ENCODE results near the gene NAP1L5. TPM values are rescaled to one million over a fixed set of nuclear protein-coding genes. Genes with fewer than 3 reads are reported as not detected.

NAP1L5 gene
- total RNA-seq, 1 donor from 2014 or later, result 7.5 TPM

DNA sequence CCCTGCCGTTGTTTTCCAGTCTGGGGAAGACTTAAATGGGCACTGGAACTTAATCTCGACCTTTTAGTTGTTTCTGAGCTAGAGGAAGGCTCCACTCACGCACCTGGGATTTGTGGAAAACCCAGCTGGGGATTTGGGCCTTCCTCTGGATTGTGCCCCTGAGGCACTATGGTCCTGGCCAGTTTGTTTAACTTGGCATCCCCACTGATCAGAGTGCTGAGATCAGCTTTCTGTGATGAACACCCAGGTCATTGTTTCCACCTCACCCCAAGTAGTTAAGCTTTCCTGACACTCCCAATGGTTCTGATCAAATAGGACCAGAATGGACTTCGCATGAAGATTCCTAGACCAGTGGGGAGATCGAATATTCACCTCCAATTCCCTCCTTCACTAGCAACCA lies 20.5 kb upstream of the NAP1L5 start:
- Mint-ChIP-seq H3K27ac (ENCODE audit: unreplicated experiment) (no peak overlapping the region), H3K9me3 (peaks cover 33% of the 10 kb centered on the region), H3K4me1 (no peaks in the 10 kb centered on the region), H3K36me3 (ENCODE audit: low read depth) (peaks cover 63% of the 10 kb centered on the region), H3K27me3 (ENCODE audit: low read depth) (no peaks in the 10 kb centered on the region), H3K4me3 (no peak overlapping the region)
- TF ChIP-seq, protein P1, sequence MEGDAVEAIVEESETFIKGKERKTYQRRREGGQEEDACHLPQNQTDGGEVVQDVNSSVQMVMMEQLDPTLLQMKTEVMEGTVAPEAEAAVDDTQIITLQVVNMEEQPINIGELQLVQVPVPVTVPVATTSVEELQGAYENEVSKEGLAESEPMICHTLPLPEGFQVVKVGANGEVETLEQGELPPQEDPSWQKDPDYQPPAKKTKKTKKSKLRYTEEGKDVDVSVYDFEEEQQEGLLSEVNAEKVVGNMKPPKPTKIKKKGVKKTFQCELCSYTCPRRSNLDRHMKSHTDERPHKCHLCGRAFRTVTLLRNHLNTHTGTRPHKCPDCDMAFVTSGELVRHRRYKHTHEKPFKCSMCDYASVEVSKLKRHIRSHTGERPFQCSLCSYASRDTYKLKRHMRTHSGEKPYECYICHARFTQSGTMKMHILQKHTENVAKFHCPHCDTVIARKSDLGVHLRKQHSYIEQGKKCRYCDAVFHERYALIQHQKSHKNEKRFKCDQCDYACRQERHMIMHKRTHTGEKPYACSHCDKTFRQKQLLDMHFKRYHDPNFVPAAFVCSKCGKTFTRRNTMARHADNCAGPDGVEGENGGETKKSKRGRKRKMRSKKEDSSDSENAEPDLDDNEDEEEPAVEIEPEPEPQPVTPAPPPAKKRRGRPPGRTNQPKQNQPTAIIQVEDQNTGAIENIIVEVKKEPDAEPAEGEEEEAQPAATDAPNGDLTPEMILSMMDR (conservative IDR thresholded peaks at IDR 0.05), result no peak
- no peak for DNase-seq (ENCODE audit: low read depth, low spot score)

- Mint-ChIP-seq H3K9me3 (peaks cover 42% of the 10 kb centered on the region), H3K4me1 (no peaks in the 10 kb centered on the region), H3K36me3 (ENCODE audit: low read depth) (peaks cover 59% of the 10 kb centered on the region), H3K4me3 (no peak overlapping the region), H3K27me3 (ENCODE audit: low read depth) (no peaks in the 10 kb centered on the region), H3K27ac (ENCODE audit: unreplicated experiment) (no peak overlapping the region)
- TF ChIP-seq, protein P1 (conservative IDR thresholded peaks at IDR 0.05), result no peak
- DNase-seq (ENCODE audit: low read depth, low spot score), result no peak
Observed at GRCh38 chr4:88713782-88714181, 16.2 kb upstream of the NAP1L5 start.

GRCh38 chr4:88709989-88710388 lies 12.4 kb upstream of the NAP1L5 start:
- H3K27me3 Mint-ChIP-seq (ENCODE audit: low read depth), result no peaks in the 10 kb centered on the region
- DNase-seq (ENCODE audit: low read depth, low spot score), result no peak
- H3K9me3 Mint-ChIP-seq, result peaks cover 17% of the 10 kb centered on the region

DNA sequence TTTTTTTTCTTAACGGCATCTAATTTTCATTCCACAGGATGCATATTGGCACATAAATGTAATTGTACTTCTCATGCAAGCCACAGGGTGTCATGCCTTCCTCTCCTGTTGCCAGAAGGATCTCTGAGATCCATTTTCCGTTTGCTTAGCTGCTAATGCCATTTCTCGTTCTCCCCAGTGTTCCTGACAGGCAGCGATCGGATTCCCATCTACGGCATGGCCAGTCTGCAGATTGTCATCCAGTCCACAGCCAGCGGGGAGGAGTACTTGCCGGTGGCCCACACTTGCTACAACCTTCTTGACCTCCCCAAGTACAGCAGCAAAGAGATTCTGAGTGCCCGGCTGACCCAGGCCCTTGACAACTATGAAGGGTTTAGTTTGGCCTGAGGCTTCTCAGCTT lies 8.9 kb upstream of the NAP1L5 start:
- H3K4me1 Mint-ChIP-seq, result peaks cover 11% of the 10 kb centered on the region
- no peak overlapping the region for H3K27ac Mint-ChIP-seq (ENCODE audit: unreplicated experiment)
- TF ChIP-seq, protein P1 (conservative IDR thresholded peaks at IDR 0.05), result peak; percentile 70

More at GRCh38 chr4:88709989-88710388, 12.4 kb upstream of the NAP1L5 start:
- Mint-ChIP-seq H3K36me3 (ENCODE audit: low read depth) (peaks cover 27% of the 10 kb centered on the region), H3K27ac (ENCODE audit: unreplicated experiment) (no peak overlapping the region), H3K4me3 (no peak overlapping the region), H3K4me1 (peaks cover 11% of the 10 kb centered on the region)
- TF ChIP-seq, protein P1 (conservative IDR thresholded peaks at IDR 0.05), result no peak

GRCh38 chr4:88705805-88706492 lies 8.3 kb upstream of the NAP1L5 start:
- no peaks in the 10 kb centered on the region for H3K27me3 Mint-ChIP-seq (ENCODE audit: low read depth)
- no peak overlapping the region for H3K27ac Mint-ChIP-seq (ENCODE audit: unreplicated experiment)
- H3K4me3 Mint-ChIP-seq, result no peak overlapping the region
- H3K4me1 Mint-ChIP-seq, result peaks cover 11% of the 10 kb centered on the region
- no peaks in the 10 kb centered on the region for H3K9me3 Mint-ChIP-seq
- H3K36me3 Mint-ChIP-seq (ENCODE audit: low read depth), result peaks cover 1% of the 10 kb centered on the region
- DNase-seq (ENCODE audit: low read depth, low spot score), result no peak
- TF ChIP-seq, protein P1 (conservative IDR thresholded peaks at IDR 0.05), result no peak

More for the DNA sequence above, 8.9 kb upstream of the NAP1L5 start:
- DNase-seq (ENCODE audit: low read depth, low spot score), result no peak
- H3K4me3 Mint-ChIP-seq, result no peak overlapping the region
- peaks cover 3% of the 10 kb centered on the region for H3K36me3 Mint-ChIP-seq (ENCODE audit: low read depth)
- no peaks in the 10 kb centered on the region for H3K27me3 Mint-ChIP-seq (ENCODE audit: low read depth)
- no peaks in the 10 kb centered on the region for H3K9me3 Mint-ChIP-seq

All from neural crest cell (in vitro differentiated cells).